Pons (tissue), 1 donor: ENCODE data around the gene ATG7.
"Not testable (repeated sequence)": the region's sequence is repeated elsewhere in the genome, so short reads cannot be mapped to it uniquely, and the experiment has no call there.

ENCODE experiments used
- DNase-seq: peaks from one replicate; pipeline ENCODE4 v3.0.0-alpha.2; 2016; ENCODE audit warnings: low spot score

ATG7 gene

DNA sequence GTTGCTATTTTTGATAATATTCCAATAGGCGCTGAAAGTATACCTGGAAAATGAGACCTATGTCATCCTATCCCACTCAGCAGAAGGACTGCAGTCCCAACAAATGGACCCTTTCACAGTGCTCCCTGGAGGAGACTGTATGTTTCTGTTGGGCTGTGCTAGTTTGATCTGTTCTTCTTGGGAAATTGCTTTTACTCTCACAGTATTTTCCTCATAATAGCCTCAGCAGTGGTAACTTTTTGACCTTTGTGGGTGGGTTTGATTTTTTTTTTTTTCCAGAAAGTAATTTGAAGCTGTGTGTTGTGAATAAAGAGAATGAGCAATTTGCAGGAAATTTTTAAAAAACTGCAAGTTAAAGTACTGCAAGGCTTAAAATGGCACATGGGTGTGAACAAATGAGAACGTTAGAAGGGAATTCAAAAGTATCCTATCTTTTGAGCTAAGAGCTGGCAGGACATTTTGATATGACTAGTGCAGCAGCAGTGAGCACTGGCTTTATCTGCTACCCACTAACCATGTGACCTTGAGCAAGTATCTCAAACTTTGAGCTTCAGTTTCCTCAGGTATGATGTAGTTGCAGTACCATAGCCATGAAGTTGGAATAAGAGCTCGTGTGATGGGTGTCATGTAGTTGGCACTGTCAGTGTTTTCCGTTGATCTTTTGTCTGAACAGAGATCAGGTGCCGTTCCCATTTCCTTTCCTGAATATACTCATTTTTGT lies 118.4 kb downstream of the ATG7 start:
- no peak for DNase-seq

DNA sequence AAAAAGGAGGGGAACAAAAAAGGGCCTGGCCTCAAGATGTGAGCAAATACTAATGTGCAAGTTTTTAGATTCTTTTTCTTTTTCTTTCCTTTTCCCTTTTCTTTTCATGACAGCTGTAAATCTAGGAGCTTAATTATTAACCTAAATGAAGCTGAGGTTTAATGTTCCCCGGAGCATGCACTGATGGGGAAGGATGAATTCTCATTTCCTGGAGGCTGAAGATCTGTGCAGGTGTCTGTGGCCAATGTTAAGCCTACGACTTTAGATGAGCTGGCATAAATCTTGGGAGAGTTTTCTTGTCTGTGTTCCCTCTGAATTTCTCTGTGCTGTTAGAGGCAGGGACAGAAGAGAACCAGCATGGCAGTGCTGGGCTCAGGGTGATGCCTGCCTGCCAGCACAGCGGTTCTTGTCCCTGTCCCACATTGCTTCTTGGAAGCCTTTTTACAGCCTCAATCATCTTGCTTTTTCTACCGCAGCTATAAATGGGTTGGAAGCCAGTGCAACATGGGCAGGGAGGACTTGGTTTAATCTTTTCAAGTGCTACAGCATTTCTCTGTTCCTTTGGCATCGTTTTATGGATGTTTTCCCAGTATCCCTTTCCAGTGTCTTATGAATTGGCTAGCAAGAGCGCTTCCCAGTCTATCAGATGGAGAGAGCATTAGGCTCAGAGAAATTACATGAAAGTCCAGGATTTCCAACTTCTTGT lies 119.1 kb downstream of the ATG7 start:
- DNase-seq: peak; percentile 40

DNA sequence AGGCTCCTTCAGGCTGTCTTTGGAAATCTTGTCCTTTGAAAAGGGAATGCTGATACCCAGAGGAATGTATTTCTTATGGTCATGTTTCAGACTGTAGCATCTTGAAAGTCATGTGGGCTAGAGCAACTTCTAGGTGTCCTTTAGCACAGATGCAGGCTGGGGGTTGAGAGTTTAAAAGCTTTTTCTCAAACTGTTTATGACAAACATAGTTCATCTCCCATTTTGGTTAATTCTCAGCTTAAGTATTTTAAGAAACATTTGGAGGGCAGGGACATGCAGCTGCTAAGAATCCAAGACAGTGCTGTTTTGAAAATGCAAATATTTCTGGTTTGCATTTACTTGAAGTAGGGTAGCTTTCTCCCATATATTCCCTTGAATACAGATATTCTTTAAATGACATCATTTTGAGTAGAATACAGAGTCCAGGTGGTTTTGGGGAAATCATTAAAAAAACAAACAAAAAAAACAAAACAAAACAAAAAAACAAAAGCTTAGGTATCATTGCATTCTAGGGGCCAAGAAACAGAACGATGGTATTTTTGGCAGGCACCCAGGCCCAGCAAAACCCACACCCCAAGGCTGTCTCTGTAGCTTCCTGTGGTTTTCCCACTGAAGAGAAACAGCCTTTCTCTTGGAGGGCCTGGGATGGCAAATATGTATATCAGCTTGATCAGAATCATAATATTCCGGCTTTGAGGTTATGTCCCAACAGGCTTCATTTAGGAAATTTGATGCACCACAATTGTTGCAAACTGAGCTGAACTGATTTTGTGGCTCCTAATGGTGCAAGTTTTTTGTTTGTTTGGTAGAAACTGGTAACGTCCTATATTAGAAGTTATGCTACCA lies 120.0 kb downstream of the ATG7 start:
- no peak for DNase-seq

DNA sequence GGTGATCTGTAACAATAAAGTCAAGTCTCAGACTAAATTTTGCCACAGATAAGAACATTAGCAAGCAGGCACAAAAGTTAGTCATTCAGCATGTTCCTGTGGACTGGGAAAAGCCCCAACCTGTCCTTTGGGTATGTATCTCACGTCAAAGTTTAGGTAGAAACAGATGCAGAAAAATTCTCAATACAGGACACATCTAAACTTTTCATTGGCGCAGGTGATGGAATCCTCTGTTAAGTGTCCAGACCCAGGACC lies 120.6 kb downstream of the ATG7 start:
- no peak for DNase-seq

DNA sequence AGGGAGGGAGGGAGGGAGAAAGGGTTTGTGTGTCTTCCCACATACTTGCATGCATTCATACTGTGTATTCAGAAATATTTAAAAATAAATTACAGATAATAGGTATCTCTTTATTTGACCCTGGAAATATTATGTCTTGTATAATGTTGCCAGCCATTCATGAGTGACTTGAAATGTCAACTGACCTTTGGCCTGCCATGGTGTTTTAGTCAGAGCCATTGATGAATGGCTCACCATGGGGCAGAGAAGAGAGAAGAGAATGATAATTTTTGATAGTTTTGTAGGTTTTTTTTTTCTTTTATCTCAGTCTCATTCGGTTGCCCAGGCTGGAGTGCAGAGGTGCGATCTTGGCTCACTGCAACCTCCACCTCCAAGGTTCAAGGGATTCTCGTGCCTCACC lies 121.2 kb downstream of the ATG7 start:
- no peak for DNase-seq

DNA sequence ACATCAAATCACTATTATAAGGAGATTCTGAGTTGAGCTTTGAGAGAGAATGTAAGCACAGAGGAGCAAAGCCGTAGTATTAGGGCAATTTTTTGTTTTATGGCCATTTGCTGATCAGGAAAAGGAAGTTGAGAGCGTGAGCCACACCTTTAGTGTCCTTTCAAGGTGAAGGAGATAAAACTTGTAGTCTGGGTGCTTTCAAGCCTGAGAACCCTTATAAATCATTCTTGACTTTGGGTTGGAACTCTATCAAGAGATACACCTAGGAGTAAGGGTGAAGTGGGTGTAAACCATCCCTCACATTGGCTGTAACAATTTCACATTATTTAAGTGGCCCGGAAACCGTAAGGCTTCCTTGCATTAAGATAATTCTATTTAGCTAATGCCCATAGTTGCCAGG lies 122.2 kb downstream of the ATG7 start:
- no peak for DNase-seq

DNA sequence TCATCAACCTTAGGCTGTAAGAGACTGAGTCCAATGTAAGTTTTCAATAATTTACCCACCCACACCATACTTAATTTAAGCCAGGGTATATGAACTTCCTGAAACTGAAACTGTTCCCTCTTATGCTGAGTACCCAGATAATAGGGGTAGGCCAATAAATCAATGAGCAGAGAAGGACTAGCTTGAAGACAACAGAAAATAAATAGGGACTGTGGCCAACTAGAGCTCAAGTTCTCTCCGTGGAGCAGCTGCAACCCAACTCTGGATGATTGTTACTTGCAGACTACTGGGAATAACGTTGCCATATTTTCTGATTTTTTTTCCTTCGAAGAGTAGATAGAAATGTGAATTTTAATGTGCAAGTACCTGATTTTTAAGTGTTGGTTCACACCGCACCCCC lies 128.0 kb downstream of the ATG7 start:
- DNase-seq: no peak

DNA sequence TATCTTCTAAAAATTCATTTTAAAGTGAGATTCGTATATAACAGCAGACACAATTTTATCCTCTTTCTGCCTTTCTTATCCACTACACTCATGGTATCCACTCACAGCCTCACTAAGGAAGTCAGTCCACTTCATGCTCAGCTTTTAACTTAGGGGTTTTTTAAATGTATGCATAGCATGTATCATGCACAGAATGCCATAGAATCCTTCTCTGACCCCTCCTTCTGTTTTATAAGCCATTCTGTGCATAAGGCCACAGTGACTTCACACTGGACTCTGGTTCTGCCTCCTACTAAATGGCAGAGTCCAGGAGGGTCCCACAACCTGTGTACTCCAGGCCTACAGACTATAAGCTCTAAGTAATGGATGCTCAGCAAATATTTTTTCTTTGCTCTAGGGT lies 129.2 kb downstream of the ATG7 start:
- no peak for DNase-seq

DNA sequence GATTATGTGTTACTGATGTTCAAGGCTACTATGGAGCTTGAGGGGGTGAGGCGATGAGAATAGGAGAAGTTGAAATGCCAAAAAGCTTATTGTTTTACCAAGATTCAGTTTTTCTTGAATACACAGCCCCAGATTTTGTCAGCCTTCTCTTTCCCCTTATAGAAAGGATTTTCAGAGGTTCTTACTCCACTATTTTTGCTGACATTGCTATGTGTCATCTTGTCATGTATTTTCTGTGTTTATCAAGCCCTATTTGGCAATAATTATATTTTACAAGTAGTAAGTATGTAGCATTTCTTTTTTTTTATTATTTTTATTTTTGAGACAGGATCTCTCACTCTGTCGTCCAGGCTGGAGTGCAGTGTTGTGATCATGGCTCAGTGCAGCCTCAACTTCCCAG lies 133.1 kb downstream of the ATG7 start:
- DNase-seq: no peak

DNA sequence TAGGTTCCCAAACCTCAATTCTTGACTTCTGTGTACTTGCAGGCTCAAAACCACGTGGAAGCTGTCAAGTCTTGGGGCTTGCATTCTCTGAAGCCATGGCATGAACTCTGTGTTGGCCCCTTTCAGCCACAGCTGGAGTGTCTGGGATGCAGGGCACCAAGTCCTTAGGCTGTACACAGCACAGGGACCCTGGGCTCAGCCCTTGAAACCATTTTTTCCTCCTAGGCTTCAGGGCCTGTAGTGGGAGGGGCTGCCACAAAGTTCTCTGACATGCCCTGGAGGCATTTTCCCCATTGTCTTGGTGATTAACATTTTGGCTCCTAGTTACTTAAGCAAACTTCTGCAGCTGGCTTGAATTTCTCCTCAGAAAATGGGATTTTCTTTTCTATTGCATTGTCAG lies 135.4 kb downstream of the ATG7 start:
- DNase-seq: no peak

DNA sequence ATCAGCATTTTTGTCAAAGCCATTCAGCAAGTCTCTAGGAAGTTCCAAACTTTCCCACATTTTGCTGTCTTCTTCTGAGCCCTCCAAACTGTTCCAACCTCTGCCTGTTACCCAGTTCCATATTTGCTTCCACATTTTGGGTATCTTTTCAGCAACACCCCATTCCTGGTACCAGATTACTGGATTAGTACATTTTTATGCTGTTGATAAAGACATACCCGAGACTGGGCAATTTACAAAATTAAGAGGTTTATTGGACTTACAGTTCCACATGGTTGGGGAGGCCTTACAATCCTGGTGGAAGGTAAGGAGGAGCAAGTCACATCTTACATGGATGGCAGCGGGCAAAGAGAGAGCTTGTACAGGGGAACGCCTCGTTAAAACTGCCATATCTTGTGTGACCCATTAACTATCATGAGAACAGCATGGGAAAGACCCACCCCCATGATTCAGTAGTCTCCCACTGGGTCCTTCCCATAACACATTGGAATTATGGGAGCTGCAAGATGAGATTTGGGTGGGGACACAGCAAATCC lies 136.2 kb downstream of the ATG7 start:
- not testable (repeated sequence) for DNase-seq

DNA sequence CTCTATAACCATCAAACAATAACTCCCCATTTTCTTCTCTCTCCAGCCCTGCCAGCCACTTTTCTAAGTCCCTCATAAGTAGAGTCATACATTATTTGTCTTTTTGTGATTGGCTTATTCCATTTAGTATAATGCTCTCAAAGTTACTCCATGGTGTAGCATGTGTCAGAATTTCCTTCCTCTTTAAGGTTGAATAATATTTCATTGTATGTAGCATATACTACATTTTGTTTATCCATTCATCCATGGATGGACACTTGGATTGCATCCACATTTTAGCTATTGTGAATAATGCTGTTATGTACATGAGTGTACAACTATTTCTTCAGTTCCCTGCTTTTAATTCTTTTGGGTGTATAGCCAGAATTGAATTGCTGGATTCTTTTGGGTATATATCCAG lies 138.4 kb downstream of the ATG7 start:
- DNase-seq: no peak

DNA sequence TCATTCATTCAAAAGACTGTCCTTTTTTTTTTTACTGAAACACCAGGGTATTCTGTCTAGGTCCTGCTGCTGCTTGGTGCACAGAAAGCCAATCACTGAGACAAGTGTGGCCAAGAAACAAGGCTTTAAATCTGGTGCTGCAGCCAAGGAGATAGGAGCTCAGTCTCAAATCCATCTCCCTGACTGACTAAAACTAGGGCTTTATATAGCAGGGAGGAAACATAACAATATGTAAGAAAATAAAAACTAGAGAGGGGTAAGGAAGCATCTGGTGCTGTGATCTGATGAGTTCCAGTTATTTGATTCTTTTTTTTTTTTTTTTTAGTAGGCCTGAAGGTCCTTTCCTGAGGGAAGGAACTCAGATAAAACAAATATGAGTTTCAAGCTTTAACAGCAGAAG lies 139.8 kb downstream of the ATG7 start:
- no peak for DNase-seq

DNA sequence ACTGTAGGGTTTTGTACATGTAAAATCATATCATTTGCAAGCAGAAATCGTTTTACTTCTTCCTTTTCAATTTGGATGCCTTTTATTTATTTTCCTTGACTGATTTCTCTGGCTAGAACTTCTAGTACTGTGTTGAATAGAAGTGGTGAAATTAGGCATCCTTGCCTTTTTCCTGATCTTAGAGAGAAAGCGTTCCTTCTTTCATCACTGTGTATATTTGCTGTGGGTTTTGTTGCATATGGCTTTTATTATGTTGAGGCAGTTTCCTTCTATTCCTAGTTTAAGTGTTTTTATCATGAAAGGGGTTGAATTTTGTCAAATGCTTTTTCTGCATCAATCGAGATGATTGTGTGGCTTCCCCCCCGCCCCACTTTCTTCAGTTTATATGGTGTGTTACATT lies 140.9 kb downstream of the ATG7 start:
- no peak for DNase-seq

DNA sequence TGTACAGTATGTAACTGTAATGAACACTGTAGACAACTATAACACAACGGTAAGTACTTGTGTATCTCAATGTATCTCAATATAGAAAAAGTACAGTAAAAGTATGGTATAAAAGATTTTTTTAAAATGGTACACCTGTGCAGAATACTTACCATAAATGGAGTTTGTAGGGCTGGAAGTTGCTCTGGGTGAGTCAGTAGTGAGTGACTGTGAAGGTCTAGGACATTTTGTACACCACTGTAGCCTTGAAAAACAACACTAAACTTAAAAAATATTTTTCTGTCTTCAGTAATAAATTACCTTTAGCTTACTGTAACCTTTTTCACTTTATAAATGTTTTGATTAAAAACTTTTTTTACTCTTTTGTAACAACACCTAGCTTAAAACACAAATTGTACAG lies 142.9 kb downstream of the ATG7 start:
- DNase-seq: no peak

DNA sequence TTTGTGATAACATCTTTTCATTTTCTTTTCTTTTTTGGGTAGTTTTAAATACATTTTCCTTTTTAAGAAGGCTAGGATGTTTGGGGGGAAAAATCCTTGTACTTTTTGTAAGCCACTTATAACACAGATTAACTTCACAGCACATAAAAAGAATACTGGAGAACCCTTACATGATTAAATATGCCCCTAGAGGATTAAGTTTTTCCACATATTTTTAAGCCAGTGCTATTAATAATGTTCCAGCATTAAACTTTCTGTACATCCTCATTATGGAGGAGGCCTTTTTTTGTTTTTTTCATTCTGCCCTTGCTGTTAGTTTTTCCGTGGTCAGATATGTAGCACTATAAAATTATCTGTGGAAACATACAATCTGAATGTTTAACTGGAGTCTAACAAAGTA lies 147.9 kb downstream of the ATG7 start:
- no peak for DNase-seq

DNA sequence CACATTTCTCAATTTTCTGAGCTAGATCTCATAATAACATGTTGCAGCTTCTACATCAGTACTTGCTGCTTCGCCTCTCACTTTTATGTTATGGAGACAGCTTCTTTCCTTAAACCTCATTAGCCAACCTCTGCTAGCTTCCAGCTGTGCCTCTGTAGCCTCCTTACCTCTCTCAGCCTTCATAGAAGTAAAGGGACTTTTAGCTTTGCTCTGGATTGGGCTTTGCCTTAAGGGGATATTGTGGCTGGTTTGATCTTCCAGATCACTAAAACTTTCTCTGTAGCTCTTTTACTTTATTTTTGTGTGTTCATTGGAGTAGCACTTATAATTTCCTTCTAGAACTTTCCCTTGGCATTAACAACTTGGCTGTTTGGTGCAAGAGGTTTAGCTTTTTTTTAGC lies 150.1 kb downstream of the ATG7 start:
- no peak for DNase-seq

DNA sequence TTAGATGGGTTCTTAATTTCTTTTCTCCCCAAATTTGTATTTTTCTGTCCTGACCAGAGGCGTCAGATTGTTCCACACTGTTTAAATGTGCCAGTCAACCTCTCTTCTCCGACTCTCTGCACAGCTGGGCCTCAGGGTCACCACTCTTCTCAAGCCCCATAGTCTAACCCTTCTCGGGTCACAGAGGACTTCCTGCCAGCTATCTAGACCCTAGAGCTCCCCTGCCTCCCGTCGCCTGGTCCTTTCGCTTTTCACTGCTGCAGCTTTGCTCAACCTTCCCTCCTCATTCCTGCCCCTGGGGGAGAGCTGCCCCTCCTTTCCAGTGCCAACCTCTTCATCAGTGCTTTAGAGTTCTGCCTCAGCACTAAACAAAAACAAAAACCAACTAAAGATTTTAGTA lies 151.7 kb downstream of the ATG7 start:
- no peak for DNase-seq

DNA sequence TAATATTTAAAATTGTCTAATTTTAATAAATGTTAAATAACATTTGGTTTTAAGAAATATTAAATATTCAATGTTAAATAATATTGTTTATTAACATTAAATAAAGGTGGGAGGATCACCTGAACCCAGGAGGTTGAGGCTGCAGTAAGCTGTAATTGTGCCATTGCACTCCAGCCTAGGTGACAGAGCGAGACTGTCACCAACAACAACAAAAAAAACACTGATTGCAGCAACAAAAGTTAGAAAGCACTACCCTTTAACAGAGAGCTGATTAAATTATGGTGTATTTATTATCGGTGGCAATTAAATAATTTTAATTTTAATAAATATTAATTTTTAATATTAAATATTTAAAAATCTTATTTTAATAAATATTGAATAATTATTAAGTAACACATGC lies 152.1 kb downstream of the ATG7 start:
- DNase-seq: no peak

DNA sequence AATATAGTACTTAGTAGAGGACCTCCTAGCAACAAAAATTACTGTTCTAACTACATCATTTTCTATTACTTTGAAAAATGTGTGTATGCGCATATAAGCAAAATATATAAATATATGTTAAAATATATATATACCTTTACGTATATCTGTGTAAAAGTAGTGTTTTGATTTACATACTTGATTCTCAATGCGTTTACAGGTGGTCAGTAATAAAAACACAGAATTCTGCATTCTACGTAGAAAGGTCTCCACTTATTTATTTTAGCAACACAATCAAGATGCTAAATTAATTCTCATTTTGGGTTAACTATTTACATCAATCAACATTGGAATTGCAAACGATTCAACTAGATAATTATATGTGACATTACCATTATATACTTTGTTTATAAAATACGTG lies 158.0 kb downstream of the ATG7 start:
- no peak for DNase-seq

DNA sequence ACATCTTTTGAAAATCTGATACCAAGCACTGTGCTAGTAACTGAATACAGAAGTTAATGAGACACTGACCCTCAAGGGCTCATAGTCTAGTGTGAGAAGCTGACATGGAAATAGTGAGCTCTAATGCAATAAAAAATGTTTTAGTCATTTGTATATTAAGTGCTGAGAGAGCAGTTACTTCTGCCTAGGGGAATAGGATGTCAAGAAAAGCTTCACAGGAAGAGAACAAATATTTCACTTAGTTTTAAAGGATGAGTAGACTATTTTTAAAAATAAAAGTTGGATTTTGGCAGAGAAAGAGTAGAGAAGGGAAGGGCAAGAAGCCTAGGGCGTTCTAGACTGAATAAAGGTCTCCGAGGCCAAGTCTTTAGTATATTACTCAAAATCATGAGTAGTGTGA lies 158.4 kb downstream of the ATG7 start:
- DNase-seq: no peak

DNA sequence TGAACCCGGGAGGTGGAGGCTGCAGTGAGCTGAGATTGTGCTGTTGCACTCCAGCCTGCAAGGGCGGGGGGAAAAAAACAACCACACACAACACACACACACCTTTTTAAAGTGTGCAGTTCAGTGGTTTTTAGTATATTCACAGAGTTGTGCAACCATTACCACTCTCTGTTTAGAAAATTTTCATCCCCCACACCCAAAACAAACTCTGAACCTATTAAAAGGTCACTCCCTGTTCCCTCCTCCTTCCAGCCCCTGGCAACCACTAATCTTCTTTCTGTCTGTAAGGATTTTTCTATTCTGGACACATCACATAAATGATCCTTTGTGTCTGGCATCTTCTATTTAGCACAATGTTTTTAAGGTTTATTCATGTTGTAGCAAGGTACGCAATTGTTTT lies 159.1 kb downstream of the ATG7 start:
- no peak for DNase-seq

DNA sequence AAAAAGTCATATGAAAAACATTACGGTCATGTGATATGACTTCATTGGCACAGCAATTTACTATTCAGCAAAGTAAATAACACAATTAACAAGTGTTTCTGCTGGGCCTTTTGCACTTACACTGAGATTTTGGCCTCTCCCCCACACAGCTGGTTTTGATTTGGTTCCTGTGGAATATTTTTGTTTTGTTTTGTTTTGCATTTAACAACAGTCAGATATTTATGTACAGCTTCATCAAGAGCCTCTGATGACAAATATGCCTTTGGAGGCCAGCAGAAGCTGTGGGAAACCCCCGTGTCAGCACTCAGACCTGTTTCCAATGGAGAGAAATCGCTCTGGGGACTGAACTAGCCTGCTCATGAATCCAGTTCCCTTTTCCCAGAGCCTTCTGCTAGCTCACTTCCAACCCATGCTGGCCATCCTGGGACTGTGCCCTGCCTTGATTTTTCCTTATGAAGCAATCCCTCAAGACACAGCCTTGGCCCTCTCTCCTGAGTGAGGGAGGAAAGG lies 161.9 kb downstream of the ATG7 start:
- peak; percentile 73 for DNase-seq
